ENCODE results near the gene ATG5. TPM values are rescaled to one million over a fixed set of nuclear protein-coding genes. Genes with fewer than 3 reads are reported as not detected.

ATG5 gene
- polyA plus RNA-seq, 1 donor from 2014 or later, result 45.5 TPM

- H3K9ac ChIP-seq (ENCODE audit: low read length), result no peak overlapping the region
These were observed 13.9 kb upstream of the ATG5 start for GRCh38 chr6:106339334-106340029.

DNA sequence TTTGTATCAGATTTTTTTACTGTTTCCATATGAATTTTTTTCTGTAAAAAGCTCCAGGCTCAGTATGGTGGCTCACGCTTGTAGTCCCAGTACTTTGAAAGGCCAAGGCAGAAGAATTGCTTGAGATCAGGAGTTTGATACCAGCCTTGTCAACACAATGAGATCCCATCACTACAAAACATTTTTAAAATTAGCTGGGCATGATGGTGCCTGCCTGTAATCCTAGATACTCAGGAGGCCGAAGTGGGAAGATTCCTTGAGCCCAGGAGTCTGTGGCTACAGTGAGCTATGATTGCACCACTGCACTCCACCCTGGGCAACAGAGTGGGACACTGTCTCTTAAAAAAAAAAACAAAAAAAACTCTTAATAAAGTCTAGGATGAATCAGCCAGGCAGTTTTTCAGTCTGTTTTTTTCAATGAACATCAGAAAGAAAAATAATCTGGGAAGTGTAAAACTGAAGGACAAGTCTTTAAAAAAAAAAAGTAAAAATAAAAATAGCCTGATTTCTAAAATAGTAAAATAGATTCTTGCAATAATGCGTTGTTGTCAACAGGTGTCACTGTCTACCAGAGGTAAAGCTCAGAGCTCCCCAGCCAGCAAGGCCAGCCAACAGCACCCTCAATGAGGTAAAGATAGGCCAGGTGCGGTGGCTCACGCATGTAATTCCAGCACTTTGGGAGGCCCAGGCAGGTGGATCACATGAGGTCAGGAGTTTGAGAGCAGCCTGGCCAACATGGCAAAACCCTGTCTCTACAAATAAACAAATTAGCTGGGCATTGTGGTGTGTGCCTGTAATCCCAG lies 9.3 kb upstream of the ATG5 start:
- no peak overlapping the region for H3K4me2 ChIP-seq (ENCODE audit: low read length)
- H3K9me2 ChIP-seq (ENCODE audit: insufficient read depth, low read length), result no peaks in the 10 kb centered on the region
- H3K9ac ChIP-seq (ENCODE audit: low read length), result no peak overlapping the region
- no peaks in the 10 kb centered on the region for H3K79me2 ChIP-seq (replicated peaks; ENCODE audit: insufficient read depth, low read length)
- H2AFZ ChIP-seq (ENCODE audit: low read depth, low read length), result no peak overlapping the region
- no peaks in the 10 kb centered on the region for H3K27me3 ChIP-seq (ENCODE audit: insufficient read depth, low read depth, low read length)
- no peaks in the 10 kb centered on the region for H3F3A ChIP-seq (ENCODE audit: insufficient read depth, low read length, poor library complexity, severe bottlenecking)
- no peak overlapping the region for H3K4me3 ChIP-seq (ENCODE audit: low read length)
- peak; percentile 68 for TF ChIP-seq RAD21 (conservative IDR thresholded peaks at IDR 0.05)
- TF ChIP-seq SMC3 (conservative IDR thresholded peaks at IDR 0.05; ENCODE audit: poor library complexity), result peak; percentile 55
- TF ChIP-seq, protein P1, sequence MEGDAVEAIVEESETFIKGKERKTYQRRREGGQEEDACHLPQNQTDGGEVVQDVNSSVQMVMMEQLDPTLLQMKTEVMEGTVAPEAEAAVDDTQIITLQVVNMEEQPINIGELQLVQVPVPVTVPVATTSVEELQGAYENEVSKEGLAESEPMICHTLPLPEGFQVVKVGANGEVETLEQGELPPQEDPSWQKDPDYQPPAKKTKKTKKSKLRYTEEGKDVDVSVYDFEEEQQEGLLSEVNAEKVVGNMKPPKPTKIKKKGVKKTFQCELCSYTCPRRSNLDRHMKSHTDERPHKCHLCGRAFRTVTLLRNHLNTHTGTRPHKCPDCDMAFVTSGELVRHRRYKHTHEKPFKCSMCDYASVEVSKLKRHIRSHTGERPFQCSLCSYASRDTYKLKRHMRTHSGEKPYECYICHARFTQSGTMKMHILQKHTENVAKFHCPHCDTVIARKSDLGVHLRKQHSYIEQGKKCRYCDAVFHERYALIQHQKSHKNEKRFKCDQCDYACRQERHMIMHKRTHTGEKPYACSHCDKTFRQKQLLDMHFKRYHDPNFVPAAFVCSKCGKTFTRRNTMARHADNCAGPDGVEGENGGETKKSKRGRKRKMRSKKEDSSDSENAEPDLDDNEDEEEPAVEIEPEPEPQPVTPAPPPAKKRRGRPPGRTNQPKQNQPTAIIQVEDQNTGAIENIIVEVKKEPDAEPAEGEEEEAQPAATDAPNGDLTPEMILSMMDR (IDR thresholded peaks at IDR 0.05; ENCODE audit: poor library complexity, severe bottlenecking), result peak; percentile 61
- TF ChIP-seq EP300 (conservative IDR thresholded peaks at IDR 0.05; ENCODE audit: poor library complexity, severe bottlenecking), result no peak
- H3K9me3 ChIP-seq (ENCODE audit: low read length), result no peaks in the 10 kb centered on the region
- H4K20me1 ChIP-seq (ENCODE audit: insufficient read depth), result no peaks in the 10 kb centered on the region
- no peak overlapping the region for H3K27ac ChIP-seq (ENCODE audit: low read length)
- H3K36me3 ChIP-seq (ENCODE audit: insufficient read depth, low read length), result no peaks in the 10 kb centered on the region

More at GRCh38 chr6:106339334-106340029, 13.9 kb upstream of the ATG5 start:
- no peaks in the 10 kb centered on the region for H3F3A ChIP-seq (ENCODE audit: insufficient read depth, low read length, poor library complexity, severe bottlenecking)
- H3K27ac ChIP-seq (ENCODE audit: low read length), result no peak overlapping the region
- H3K79me2 ChIP-seq (replicated peaks; ENCODE audit: insufficient read depth, low read length), result no peaks in the 10 kb centered on the region
- TF ChIP-seq RAD21 (conservative IDR thresholded peaks at IDR 0.05) (peak; percentile 45), SMC3 (conservative IDR thresholded peaks at IDR 0.05; ENCODE audit: poor library complexity) (peak; percentile 51), POLR2AphosphoS5 (IDR thresholded peaks at IDR 0.05) (no peak), EZH2 (IDR thresholded peaks at IDR 0.05; ENCODE audit: borderline replicate concordance, insufficient read depth, low read length, poor library complexity, severe bottlenecking) (no peak), MXI1 (conservative IDR thresholded peaks at IDR 0.05; ENCODE audit: poor library complexity, severe bottlenecking) (no peak)
- TF ChIP-seq, protein P1 (IDR thresholded peaks at IDR 0.05; ENCODE audit: poor library complexity, severe bottlenecking), result peak; percentile 60
- H3K36me3 ChIP-seq (ENCODE audit: insufficient read depth, low read length), result no peaks in the 10 kb centered on the region
- H3K9me2 ChIP-seq (ENCODE audit: insufficient read depth, low read length), result no peaks in the 10 kb centered on the region
- no peak overlapping the region for H3K4me3 ChIP-seq (ENCODE audit: low read length)
- H3K4me2 ChIP-seq (ENCODE audit: low read length), result no peak overlapping the region
- H3K27me3 ChIP-seq (ENCODE audit: insufficient read depth, low read depth, low read length), result no peaks in the 10 kb centered on the region
- no peaks in the 10 kb centered on the region for H4K20me1 ChIP-seq (ENCODE audit: insufficient read depth)
- no peaks in the 10 kb centered on the region for H3K9me3 ChIP-seq (ENCODE audit: low read length)
- no peak overlapping the region for H2AFZ ChIP-seq (ENCODE audit: low read depth, low read length)

All from neural cell (in vitro differentiated cells).